Islet of Langerhans (tissue), 1 donor: ENCODE data around the gene NPAT.
"Not testable (repeated sequence)": the region's sequence is repeated elsewhere in the genome, so short reads cannot be mapped to it uniquely, and the experiment has no call there.

Experiments used
- FAIRE-seq: peaks from one replicate; lab custom pipeline; 2011; peaks lifted over from hg19 to GRCh38; lab: Jason Lieb, UNC

Gene NPAT

DNA sequence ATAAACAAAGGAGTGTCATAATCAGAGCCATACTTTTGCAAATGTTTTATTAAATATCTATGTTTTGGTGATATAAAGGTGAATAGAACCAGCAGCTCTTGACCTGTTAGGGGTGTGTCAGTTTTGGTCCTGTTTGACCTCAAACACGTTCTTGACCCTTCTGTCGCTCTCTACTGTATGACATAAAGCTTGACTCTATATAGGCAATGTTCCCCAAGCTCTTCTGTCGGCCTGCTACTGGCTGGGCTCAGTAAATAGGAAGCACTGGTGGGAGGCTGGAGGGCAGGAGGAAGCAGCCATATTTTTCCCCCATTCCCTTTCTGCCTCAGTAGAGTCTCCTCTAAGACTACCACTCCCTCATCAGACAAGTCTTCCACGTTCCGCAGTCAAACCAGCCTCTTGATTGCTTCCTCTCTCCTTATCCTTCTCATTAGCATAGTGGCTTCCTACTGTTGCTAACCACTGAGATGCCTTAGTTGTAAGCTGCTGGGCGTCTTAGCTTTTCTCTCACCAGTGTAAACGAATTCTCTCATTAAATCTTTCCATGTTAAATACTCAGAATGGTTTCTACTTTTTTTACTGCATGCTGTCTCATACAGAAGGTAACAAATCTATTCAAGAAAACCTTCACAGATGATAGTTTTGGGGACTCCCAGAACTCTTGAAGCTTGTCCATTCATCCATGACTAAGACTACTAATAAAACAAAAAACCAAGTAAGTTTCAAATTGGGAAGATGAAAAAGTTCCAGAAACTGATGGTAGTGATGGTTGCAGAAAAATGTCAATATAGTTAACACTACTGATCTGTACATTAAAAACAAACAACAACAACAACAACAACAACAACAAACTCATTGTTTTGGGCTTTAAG is 3.3 kb downstream of the NPAT start:
- no peak for FAIRE-seq

DNA sequence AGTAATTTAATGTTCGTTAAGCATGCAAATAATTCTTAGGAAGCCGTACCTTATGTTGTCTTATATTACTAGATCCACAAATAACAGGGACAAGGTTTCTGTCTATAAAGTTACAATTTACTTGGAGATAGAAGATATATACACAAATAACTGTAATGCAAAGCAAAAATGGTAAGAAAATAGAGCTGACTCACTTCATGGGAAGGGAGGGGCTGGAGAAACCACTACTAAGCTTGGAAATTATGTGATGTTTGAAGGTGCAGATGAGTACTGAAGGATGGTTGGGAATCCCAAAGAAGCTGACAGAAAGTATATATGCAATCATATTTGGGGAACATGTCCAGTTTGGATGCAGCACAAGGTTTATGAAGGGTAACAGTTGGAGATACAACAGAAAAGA is 4.0 kb downstream of the NPAT start:
- no peak for FAIRE-seq

DNA sequence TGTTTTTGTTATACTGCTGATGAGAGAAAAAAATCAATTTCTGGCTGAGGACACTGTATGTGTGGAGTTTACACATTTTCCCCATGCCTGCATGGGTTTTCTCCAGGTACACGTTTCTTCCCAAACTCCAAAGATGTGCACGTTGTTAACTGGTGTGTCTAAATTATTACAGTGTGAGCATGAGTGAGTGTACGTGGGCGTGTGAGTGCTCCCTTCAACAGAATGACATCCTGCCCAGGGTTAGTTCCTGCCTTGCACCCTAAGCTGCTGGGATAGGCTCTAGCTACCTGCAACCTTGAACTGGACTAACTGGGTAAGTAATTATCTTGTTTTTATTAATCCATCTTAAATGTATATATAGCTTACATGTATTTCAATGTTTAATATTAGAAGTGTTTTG is 5.5 kb downstream of the NPAT start:
- no peak for FAIRE-seq

DNA sequence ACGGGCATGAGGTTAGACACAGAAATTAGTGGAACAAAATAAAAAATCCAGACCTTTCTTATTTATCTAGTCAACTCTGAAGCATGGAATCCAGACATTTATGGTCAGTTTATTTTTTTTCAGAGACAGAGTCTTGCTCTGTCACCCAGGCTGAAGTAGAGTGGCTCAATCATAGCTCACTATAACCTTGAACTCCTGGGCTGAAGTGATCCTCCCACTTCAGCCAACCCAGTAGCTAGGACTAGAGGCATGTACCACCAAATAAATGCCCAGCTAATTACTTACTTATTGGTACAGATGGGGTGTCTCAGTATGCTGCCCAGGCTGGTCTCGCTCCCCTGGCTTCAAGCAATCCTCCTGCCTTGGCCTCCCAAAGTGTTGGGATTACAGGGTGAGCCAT is 8.7 kb downstream of the NPAT start:
- FAIRE-seq = no peak

DNA sequence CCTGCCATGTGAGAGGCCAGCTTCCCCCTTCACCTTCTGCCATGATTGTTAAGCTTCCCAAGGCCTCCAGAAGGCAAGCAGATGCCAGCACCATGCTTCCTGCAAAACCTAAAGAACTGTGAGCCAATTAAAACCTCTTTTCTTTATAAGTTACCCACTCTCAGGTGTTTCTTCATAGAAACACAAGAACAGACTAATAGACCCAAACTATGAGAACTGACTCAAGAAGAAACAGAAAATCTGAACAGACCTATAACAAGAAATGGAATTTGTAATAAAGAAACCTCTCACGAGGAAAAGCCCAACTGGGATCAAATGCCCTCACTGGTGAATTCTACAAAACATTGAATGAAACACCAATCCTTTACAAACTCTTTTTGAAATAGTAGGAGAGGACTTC is 12.0 kb downstream of the NPAT start:
- no peak for FAIRE-seq

DNA sequence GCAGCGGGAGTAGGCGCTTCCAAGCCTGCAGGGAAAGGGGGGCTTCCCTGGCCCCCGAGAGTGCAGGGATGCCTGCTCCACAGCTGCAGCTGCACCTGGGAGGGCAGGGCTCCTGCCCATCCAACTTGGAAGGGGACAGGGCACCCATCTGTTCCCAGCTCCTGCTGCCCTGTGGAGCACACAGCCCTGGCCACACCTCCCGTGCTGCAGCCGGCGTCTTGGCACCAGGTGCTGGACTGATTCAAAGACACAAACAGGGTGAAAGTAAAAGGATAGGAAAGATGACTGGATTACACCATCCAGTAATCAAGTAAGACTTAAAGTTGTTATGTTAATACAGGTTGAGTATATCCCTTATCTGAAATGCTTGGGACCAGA is 14.8 kb downstream of the NPAT start:
- FAIRE-seq = no peak

DNA sequence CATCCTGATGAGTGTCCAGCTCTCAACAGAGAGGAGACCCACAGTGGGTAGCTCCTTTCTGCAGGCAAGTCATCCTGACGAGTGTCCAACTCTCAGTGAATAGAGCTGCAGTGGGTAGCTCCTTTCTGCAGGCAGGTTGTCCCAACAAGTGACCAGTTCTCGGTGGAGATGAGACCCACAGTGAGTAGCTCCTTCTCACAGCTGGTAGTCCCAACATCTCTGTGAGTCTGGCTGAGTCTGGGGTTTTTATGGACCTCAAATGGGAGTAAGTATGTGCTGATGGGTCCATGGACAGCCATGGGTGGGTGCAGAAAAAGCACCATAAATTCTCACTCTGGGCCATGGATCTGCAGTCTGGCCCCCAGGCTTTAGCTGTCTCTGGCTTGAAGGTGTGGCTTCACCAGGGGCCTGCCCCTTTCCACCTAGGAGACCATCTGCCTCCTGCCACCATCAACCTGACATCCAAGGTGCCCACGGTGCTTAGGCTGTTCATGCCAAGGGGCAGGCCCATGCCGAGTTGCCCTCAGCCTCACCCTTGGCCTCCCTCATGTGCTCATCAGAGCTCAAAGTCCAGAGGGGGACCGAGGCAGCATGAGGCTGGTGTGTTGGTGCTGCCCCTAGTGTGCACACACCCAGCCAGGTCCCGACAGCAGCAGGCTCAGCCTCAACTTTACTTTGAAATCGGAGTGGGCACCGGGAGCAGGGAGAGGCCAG is 15.3 kb downstream of the NPAT start:
- no peak for FAIRE-seq

DNA sequence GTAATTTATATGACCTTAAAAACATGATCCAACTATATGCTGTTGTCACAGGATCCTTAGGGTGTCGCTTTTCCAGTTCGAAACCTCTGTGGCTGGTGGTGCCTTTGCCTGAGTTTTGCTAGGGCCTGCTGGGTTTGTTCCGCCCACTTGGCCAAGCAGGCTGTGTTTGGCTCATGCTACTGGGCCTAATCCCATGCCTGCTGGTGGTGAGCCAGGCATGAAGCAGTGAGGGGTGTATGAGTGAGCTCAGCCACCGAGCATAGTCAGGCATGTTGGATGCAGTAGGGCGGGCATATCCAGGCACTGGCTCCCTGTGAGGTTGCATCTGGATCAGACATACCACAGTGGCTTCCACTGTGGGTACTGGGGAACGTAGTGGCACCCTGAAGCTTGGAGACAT is 16.3 kb downstream of the NPAT start:
- no peak for FAIRE-seq

DNA sequence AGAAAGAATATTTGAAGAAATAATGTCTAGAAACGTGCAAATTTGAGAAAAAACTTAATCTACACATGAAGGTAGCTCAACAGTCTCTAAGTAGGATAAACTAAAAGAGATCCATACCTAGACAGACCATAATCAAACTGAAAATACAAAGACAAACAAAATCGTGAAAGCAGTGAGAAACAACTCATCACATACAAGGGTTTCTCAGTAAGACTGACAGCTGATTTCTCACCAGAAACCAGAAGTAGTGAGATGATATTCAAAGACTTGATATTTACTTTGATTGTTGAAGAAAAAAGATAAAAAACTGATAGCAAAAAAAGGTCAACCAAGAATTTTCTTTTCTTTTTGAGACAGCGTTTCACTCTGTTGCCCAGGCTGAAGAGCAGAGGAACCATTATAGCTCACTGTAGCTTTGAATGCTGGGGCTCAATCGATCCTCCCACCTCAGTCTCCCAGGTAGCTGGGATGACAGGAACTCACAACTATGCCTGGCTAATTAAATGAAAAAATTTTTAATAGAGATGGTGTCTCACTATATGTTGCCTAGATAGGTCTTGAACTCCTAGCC is 17.4 kb downstream of the NPAT start:
- no peak for FAIRE-seq

DNA sequence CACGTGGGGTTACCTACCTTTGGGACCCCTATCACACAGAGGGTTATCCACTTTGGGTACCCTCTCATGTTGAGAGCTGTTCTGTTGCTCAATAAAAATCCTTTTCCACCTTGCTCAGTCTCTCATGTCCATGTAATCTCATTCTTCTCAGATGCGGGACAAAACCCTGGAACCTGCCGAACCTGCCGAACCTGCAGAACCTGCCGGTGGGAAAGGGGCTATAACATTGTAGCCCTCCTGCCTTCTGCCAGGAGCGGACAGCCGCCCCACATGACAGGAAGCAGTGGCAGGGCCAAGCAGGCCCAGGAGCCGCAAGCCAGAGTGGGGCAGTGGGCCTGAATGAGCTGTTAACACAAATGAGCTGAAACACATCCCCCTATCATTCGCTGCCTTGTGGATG is 18.1 kb downstream of the NPAT start:
- FAIRE-seq = no peak

DNA sequence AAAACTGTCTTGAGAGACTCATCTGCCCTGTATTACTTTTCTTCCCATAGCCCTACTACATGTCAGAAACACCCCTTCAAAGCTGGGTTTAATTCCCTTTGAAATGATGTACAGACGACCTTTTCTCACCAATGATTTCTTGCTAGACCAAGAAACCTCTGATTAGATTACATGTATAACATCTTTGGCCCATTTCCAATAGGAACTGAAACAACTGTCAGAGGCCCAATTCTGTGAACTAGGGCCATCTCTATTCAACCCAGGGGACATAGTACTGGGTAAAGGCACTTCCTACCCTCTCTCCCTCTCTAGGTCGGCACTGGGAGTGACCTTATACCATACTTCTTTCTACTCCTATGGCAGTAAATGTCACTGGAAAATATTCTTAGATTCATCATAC is 19.4 kb downstream of the NPAT start:
- FAIRE-seq = no peak

DNA sequence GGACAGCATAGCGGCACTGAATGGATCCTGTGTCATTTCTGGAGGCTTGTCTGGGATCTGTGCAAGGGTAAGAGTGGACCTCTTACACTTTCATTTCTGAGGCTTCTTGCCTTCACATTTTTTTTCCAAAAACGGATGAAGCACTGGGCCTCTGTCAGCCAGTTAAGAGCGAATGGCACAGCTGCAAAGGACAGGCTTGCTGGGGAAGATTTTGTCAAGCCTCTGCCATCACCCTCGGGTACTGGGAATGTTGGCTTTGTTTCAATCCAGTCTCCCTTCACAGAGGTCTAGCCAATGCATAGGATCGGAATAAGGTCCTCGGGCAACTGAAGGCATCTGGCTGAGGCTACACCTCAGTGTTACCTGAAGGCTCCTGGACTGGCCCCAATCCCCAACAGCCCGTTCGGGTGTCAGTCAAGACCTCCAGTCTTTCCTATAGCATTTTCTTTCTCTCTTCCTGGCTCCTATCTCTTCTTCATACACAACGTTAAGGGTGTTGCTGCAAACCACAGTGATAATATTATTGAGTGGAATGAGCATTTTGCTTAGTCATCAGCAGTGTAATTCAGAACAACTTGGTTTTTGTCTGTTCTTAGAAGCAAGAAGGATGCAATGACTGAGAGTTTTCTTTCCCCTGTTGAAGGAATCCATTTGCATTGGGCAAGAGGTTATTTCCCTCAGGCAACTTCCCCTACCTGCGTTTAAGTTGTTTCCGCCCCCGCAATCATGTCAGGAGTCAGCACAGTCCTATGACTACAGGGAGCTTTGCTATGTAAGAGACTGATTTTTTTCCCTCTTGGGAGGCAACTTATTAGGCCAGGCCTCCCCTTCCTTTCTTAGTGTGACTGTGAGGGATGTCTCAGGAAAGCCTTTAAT is 22.8 kb downstream of the NPAT start:
- no peak for FAIRE-seq

DNA sequence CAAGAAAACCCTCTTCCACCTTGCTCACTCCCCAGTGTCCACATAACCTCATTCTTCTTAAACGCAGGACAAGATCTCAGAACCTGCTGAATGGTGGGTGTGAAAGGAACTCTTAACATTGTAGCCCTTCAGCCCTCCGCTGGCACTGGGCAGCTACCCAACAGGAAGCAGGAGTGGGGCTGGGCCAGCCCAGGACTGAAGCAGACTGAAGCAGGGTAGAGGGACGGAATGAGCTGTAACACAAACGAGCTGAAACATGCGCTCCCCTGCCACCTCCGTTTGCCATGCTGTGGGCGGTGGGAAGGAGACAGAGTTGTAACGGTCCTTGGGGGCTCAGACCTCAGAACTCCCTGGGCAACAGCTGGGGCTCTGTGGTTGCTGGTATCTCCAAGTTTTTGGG is 23.6 kb downstream of the NPAT start:
- no peak for FAIRE-seq

DNA sequence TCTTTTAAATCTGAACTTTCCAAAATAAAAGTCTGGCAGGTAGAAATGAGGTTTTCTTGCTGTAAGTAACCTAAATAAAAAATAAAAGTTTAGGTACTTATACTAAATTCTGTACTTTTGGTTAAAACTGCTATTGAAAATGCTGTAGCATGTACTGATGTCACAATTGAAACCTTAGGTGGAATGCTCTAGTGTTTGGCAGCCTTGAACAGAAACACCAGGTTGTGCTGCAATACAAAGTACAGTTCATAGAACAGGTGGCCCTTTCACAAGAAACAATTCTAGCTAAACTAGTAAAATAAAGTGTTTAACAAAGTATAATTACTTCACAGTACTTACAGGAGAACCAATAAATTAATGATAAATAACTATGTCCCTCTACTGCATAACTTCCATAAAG is 25.1 kb downstream of the NPAT start:
- no peak for FAIRE-seq

DNA sequence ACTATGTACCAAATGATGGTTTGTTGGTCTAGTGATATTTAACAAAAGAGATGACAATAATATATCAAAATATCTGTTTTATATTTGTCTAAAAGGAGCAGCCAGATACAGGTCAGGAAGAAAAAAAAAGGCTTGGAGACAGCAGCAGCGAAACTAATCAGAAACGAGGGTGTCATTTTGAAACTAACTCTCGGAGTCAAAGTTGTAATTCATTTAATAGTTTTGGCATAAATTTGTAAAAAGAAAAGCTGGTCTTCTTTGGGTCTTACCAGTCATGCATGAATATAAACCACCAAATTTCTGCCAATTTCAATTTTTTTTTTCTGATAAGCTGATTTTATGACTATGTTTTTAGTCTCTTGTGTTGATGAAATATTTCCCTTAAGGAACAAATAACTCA is 25.5 kb downstream of the NPAT start:
- no peak for FAIRE-seq

DNA sequence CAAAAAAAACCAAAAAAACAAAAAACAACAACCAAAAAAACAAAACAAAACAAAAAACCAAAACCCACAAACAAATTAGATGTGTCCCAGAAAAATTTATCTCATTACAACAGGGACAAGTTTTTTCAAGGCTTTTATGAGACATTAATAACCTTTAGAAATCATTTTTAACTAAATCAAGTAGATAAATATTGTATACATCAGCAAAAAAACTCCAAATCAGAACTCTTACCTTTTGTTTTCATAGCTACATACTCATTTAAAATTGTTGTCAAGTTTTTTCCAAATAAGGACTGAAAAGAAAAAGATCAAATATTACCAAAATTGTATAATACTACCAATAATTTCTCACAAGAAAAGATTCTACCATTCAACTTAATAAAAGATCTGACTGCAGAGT is 28.7 kb downstream of the NPAT start:
- FAIRE-seq = no peak

DNA sequence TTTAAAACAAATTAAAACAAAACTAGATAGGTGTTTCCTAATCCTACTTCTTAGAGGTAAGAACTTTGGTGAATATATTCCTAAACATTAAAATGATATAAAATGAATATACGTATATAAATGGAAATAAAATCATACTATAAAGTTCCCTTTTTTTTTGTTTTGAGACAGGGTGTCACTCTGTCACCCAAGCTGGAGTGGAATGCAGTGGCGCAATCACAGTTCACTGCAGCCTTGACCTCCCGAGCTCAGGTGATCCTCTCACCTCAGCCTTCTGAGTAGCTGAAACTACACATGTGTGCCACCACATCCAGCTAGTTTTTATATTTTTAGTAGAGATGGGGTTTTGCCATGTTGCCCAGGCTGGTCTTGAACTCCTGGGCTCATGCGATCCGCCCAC is 44.9 kb downstream of the NPAT start:
- FAIRE-seq = no peak

DNA sequence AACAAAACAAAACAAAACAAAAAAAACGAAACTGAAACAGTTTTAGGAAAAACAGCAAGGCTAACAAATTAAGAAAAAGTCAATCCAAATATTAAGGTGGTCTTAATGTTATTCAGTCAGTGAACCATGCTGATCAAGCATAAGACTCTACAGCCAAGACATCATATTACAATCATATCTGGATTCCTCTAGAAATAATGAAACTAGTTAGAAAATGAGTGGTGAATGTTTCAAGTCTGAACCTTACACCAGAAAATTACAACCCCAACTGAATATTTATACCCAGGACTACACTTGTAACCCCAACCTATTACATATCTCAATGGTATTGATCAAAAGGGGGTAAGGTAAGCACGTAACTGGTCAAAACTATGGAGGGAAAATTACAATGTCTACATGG is 52.3 kb downstream of the NPAT start:
- peak; percentile 79 for FAIRE-seq

DNA sequence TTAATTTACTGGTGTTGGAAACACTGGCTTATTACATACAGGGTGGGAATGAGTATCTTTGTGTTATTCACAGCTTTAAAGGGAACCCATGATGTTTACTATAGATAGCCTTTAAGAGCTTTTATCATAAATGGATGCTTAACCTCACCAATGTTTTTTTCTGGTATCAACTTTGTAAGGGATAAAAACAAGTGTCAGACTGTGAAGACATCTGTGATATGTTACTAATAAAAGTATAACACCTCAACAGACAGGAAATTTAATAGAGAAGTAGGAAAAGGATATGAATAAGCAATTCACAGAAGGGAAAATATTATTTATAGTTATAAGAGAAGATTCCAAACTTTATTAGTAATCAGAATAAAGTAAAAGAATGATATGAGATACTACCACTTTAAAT is 54.8 kb downstream of the NPAT start:
- no peak for FAIRE-seq

DNA sequence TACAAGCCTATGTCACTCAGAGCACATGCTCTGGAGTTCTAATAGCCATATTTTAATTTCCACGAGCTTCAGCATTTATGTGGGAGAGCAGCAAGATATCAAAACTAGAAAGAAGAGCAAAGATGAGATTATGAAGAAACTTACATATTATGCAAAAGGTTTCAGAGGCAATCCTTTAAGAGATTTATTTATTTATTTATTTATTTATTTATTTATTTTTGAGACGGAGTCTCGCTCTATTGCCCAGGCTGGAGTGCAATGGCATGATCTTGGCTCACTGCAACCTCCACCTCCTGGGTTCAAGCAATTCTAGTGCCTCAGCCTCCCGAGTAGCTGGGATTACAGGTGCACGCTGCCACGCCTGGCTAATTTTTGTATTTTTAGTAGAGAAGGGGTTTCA is 59.6 kb downstream of the NPAT start:
- FAIRE-seq = not testable (repeated sequence)

DNA sequence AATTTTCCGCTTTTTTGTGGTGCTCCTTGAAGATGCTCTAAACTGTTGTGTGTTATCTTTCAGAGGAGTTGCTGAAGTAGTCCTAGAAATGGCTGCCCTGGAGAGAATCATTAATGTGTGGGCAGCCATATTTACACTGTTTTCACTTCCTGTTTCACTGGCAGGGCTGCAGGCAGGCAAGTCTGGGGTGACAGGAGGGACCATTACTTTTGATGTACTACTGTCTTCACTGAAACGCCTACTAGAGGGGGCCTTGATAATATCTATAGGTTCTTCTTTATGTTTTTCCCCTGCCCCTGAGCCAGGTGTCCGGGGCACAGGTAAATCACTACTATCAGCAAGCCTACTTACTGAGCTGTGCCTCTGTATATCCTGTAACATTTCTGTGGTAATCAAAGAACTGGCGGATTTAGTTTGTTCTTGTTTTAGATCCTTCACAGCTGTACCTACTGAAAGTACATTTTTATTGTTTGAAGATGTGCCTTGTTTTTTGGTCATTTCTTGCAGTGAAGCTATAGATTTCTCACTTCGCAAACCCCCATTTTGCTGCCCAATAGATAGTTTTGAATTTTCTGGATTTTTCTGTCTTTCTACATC is 61.4 kb downstream of the NPAT start:
- no peak for FAIRE-seq

DNA sequence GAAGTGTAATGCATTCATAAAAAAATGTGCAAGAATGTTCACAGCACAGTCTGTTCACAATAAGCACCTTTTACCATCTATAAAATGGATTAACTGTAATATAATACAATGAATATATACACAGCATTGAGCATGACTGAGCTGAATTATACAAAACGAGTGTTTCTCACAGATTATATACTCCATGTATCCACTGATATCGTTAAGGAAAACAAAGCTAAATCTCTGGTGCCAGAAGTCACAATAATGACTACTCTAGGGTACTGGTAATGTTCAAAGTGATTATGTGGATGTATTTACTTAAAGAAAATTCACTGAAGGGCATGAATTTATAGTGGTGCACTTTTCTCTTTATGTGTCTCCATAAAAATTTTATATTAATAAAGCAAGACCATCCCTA is 67.8 kb downstream of the NPAT start:
- FAIRE-seq = no peak
